Neural progenitor cell (in vitro differentiated cells): Measurements from ENCODE around the gene SNX17.

ENCODE experiments used
- EZH2phosphoT487 ChIP-seq: fragments of 200-600 bp; sonication (generic); IDR thresholded peaks from 2 replicates; pipeline ENCODE4 v1.6.1; 2017; ENCODE audit warnings: antibody characterized with exemption
- TF ChIP-seq, protein P1 (sequence below): fragments of 200-600 bp; sonication (generic); IDR thresholded peaks from 2 replicates; pipeline ENCODE4 v1.5.1; 2017; ENCODE audit warnings: antibody characterized with exemption, mild to moderate bottlenecking

DNA sequence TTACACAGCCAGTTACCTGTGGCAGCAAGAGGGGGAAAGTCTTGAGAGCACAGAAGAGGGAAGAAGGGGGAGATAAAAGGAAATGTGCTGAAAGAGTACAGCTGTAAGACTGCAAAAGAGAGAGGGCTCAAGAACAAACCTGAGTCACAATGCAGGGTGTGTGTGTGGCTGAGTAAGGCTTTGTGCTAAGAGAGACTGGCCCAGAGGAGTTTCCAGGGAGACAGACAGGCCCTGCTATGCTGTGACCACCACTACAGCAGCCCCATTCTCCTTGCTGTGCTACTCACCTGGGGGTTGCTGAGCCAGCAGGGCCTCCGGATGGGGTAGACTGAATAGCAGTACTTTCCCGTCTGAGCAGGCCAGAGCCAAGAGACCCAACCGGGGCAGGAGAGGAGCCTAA, 35.1 kb upstream of the SNX17 start:
- no peak for TF ChIP-seq EZH2phosphoT487
- TF ChIP-seq, protein P1, sequence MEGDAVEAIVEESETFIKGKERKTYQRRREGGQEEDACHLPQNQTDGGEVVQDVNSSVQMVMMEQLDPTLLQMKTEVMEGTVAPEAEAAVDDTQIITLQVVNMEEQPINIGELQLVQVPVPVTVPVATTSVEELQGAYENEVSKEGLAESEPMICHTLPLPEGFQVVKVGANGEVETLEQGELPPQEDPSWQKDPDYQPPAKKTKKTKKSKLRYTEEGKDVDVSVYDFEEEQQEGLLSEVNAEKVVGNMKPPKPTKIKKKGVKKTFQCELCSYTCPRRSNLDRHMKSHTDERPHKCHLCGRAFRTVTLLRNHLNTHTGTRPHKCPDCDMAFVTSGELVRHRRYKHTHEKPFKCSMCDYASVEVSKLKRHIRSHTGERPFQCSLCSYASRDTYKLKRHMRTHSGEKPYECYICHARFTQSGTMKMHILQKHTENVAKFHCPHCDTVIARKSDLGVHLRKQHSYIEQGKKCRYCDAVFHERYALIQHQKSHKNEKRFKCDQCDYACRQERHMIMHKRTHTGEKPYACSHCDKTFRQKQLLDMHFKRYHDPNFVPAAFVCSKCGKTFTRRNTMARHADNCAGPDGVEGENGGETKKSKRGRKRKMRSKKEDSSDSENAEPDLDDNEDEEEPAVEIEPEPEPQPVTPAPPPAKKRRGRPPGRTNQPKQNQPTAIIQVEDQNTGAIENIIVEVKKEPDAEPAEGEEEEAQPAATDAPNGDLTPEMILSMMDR = no peak
